IPS-11a (cell line): ENCODE results near the gene MOV10L1.

Experiments used
- H3K4me3 ChIP-seq: one replicate; pipeline ENCODE4 v1.5.1; 2013; ENCODE audit warnings: low read depth, low read length, control low read depth

The MOV10L1 gene

GRCh38 chr22:50173311-50173982, 83.6 kb downstream of the MOV10L1 start:
- H3K4me3 ChIP-seq = no peak overlapping the region

DNA sequence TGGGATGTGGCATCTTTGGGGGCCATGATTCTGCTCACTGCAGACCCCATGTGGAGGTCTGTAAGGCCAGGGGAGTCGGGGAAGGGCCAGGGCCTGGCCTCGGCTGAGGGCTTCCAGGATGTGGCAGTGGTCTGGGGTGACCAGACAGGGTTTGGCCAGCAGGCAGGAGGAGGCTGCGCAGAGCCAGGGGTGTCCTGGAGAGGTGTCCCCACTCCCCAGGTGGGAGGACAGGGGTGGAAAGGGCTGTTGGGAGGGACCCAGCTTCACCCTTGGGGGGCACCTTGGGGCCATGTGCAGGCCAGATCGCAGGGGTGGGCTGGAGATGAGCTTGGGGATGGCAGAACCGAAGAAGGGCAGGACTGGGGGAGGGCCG, 84.2 kb downstream of the MOV10L1 start:
- H3K4me3 ChIP-seq = no peak overlapping the region

DNA sequence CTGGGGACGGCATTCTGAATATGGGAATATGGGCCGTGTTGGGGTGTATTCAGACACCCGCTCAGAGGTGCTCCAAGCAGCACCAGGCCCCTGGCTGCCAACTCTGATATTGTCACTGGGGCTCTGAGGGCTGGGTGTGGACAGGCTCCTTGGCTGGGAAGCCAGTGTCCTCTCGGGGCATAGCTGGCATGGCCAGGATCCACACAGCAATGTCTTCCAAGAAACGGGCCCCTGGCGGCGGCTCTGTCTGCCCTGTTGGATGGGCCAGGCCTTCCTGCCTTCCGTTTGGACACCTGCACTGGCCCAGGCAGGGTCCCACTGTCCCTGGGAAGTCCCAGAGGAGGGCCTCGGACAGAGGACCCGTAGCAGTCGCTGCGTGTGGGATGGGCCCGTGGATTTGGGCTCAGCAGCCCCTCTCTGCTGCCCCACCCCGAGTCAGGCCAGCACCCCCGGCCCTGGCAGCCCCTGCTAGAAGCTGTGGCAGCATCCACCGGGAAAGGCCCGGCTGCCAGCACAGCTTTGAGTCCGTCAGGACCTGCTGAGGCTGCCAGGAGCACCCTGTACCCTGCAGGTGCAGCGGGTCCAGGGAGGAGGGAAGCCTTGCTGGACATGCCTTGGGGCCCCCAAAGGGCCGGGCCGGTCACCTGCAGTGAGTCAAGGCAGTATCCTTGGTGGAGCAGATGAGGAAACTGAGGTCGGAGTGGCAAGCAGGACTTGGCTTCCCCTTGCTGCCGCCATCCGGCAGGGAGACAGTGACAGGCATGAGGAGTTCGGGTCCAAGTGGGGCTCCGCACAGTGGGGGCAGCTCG, 84.8 kb downstream of the MOV10L1 start:
- H3K4me3 ChIP-seq = no peak overlapping the region

DNA sequence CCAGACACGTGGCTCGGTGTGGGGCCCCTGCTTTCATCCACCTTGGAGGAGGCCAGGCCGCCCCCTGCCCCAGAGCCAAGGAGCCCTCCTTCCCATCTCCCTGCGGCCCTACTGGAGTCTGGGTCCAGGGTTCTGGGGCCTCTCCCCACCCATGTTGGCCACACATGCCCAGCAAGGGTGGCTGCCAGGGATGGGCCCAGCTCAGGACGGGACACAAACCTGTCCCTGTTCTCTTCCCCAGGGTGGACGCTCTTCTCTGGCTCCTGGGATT, 85.3 kb downstream of the MOV10L1 start:
- H3K4me3 ChIP-seq = no peak overlapping the region

- no peak overlapping the region for H3K4me3 ChIP-seq
These were observed 86.4 kb downstream of the MOV10L1 start for GRCh38 chr22:50175921-50176849.

DNA sequence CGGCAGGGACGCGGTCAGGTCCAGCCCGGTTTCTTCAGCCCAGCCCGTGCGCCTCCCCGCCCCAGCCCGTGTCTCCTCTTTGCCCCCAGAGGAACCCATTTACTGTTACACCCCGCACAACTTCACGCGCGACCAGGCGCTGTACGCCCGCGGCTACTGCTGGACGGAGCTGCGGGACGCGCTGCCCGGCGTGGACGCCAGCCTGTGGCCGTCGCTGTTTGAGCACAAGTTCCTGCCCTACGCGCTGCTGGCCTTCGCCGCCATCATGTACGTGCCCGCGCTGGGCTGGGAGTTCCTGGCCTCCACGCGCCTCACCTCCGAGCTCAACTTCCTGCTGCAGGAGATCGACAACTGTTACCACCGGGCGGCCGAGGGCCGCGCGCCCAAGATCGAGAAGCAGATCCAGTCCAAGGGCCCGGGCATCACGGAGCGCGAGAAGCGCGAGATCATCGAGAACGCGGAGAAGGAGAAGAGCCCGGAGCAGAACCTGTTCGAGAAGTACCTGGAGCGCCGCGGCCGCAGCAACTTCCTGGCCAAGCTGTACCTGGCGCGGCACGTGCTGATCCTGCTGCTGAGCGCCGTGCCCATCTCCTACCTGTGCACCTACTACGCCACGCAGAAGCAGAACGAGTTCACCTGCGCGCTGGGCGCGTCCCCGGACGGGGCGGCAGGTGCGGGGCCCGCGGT, 87.2 kb downstream of the MOV10L1 start:
- H3K4me3 ChIP-seq = no peak overlapping the region

GRCh38 chr22:50177537-50178470, 88.0 kb downstream of the MOV10L1 start:
- H3K4me3 ChIP-seq = no peak overlapping the region

DNA sequence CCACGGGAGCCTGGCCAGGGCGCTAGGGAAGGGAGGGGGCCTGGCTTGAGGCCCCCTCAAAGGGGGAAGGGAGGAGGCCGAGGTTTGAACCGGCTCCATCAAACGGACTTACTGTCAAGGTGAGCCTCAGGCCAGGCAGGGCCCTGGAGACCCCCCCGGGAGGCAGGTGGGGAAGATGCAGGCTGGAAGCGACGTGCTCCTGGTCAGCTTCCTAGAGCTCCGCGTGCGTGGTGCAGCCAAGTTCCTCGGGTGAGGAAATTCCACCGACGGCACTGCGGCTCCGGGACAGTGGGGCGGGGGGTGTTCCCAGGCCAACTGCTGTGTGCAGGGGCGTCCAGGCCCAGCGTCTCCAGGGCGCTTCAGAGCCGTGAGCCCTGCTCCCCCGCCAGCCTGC, 88.7 kb downstream of the MOV10L1 start:
- no peak overlapping the region for H3K4me3 ChIP-seq

GRCh38 chr22:50178871-50179869, 89.4 kb downstream of the MOV10L1 start:
- H3K4me3 ChIP-seq = no peak overlapping the region

DNA sequence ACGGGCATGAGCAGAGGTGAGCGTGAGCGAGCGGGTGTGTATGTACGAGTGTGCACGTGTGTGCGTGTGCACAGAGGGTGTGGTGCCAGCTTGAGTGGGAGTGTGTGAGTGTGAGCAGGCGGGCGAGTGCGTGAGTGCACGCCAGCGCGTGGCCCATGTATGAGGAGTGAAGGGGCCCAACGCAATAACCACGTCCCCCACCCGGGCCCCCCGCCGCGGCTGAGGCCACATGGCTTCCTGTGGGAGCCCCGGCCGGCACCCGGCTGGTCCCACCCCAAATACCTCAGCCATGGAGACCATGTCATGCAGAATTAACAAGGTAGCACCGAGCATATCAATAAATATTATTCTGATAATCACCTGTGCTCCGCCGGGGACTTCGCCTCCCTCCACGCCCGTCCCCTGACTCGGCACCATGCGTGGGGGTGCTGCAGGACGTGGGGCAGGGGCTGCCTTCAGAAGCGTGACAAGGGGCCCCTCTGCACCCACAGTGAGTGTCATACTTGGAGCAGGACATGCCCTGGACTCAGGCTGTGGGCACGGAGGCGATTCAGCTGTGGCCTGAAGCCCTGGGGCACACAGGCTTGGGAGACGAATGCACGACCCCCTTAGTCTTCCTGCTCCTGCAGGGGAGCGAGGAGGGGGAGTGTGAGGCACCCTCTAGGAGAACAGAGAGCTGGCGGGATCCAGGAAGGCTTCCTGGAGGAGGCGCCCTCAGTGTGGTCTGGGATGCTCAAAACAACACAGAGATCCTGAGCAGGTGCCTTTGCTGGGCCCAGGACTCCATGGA, 90.3 kb downstream of the MOV10L1 start:
- H3K4me3 ChIP-seq = no peak overlapping the region

- no peak overlapping the region for H3K4me3 ChIP-seq
These were observed 91.1 kb downstream of the MOV10L1 start for GRCh38 chr22:50180727-50181521.

- no peak overlapping the region for H3K4me3 ChIP-seq
These were observed 92.6 kb downstream of the MOV10L1 start for GRCh38 chr22:50182176-50183081.

GRCh38 chr22:50183141-50183971, 93.5 kb downstream of the MOV10L1 start:
- H3K4me3 ChIP-seq = no peak overlapping the region

- no peak overlapping the region for H3K4me3 ChIP-seq
These were observed 94.4 kb downstream of the MOV10L1 start for GRCh38 chr22:50184004-50184901.
